AG09309 (cell line): ENCODE data around the gene TOPAZ1.

Experiments
- DNase-seq: peaks from one replicate; pipeline ENCODE4 v3.0.0-alpha.2; 2010; ENCODE audit warnings: low read depth
- H3K4me3 ChIP-seq: 2 replicates; pipeline ENCODE4 v1.5.1; 2011; ENCODE audit warnings: mild to moderate bottlenecking, low read depth, low read length, moderate library complexity; ENCODE audit not compliant: control insufficient read depth
- CTCF ChIP-seq: IDR thresholded peaks from 2 replicates; pipeline ENCODE4 v1.5.1; 2011; ENCODE audit warnings: mild to moderate bottlenecking, low read depth, low read length, inconsistent platforms; ENCODE audit not compliant: insufficient read depth, control insufficient read depth; ENCODE audit errors: missing control alignments

Gene TOPAZ1

GRCh38 chr3:44241706-44242105 is at the start of gene TOPAZ1:
TSS of gene TOPAZ1 (plus strand) at chr3:44241886. CDS start at chr3:44242054, 168 bp downstream.
- no peak for DNase-seq
- no peak for TF ChIP-seq CTCF
- H3K4me3 ChIP-seq: no peak within 1 kb of the TSS

- TF ChIP-seq CTCF: peak; percentile 88
- H3K4me3 ChIP-seq: no peak overlapping the region
- DNase-seq: peak; percentile 21
Measured at GRCh38 chr3:44198284-44199269, 43.1 kb upstream of the TOPAZ1 start.

GRCh38 chr3:44206261-44206660 is 35.4 kb upstream of the TOPAZ1 start:
- TF ChIP-seq CTCF: no peak
- DNase-seq: no peak

GRCh38 chr3:44206862-44207652 is 34.6 kb upstream of the TOPAZ1 start:
- TF ChIP-seq CTCF: no peak

More at GRCh38 chr3:44206261-44206660, 35.4 kb upstream of the TOPAZ1 start:
- no peak overlapping the region for H3K4me3 ChIP-seq

GRCh38 chr3:44208086-44208485 is 33.6 kb upstream of the TOPAZ1 start:
- H3K4me3 ChIP-seq: no peak overlapping the region
- TF ChIP-seq CTCF: no peak
- DNase-seq: no peak

More at GRCh38 chr3:44206862-44207652, 34.6 kb upstream of the TOPAZ1 start:
- no peak overlapping the region for H3K4me3 ChIP-seq
- no peak for DNase-seq

- DNase-seq: no peak
- TF ChIP-seq CTCF: no peak
- H3K4me3 ChIP-seq: no peak overlapping the region
Measured at GRCh38 chr3:44208568-44208967, 33.1 kb upstream of the TOPAZ1 start.
